OCI-LY7 (cell line): ENCODE results near the gene FGF2.

ENCODE experiments used
- CTCF ChIP-seq: fragments of 200-600 bp; sonication (generic); conservative IDR thresholded peaks from 2 replicates; pipeline ENCODE4 v1.5.1; 2014; ENCODE audit warnings: mild to moderate bottlenecking, antibody characterized with exemption, low read length, moderate library complexity, mixed read lengths
- EZH2phosphoT487 ChIP-seq: fragments of 200-600 bp; sonication (generic); IDR thresholded peaks from 2 replicates; pipeline ENCODE4 v1.6.1; 2018; ENCODE audit warnings: low read depth, borderline replicate concordance, mild to moderate bottlenecking, mixed run types, antibody characterized with exemption, low read length, moderate library complexity, mixed read lengths

GRCh38 chr4:122810669-122811068, 16.0 kb upstream of the FGF2 start:
- TF ChIP-seq CTCF (no peak), EZH2phosphoT487 (no peak)
